Ovary (tissue), 9 donors: ENCODE results near the gene EXT2. TPM values are rescaled to one million over a fixed set of nuclear protein-coding genes. Genes with fewer than 3 reads are reported as not detected.

ENCODE experiments used
- DNase-seq, 5 donors: peaks; one replicate each; pipeline ENCODE4 v3.0.0-alpha.2; 2019 to 2020
- H3K27ac ChIP-seq, 2 donors: fragments of 200-600 bp; one replicate each; pipeline versions ENCODE4 v1.5.1 to v1.8.0; 2019 to 2022
- H3K27me3 ChIP-seq: fragments of 200-600 bp; one replicate; pipeline ENCODE4 v1.8.0; 2022
- H3K36me3 ChIP-seq: fragments of 200-600 bp; sonication (generic); one replicate; pipeline ENCODE4 v1.5.1; 2019
- H3K4me1 ChIP-seq: one replicate; pipeline ENCODE4 v1.8.1; 2013; ENCODE audit warnings: mild to moderate bottlenecking, moderate library complexity; ENCODE audit not compliant: insufficient read depth
- H3K4me3 ChIP-seq: fragments of 200-600 bp; sonication (generic); one replicate; pipeline ENCODE4 v1.5.1; 2017
- H3K9me3 ChIP-seq, 2 donors: fragments of 200-600 bp in 1 of 2; sonication (generic) in 1 of 2; one replicate each; pipeline versions ENCODE4 v1.5.1 to v1.8.1; 2013 to 2019; ENCODE audit warnings: mild to moderate bottlenecking in 1 of 2, moderate library complexity in 1 of 2
- EP300 ChIP-seq: sonication (generic); formaldehyde crosslinking; IDR thresholded peaks from one replicate; pipeline ENCODE4 v1.6.1; 2017; ENCODE audit warnings: antibody characterized with exemption
- POLR2A ChIP-seq: fragments of 450-650 bp; IDR thresholded peaks from one replicate; pipeline ENCODE4 v1.6.1; 2017; ENCODE audit warnings: antibody characterized with exemption, mild to moderate bottlenecking, moderate library complexity
- WGBS, 3 donors: extraction: QIAGEN DNeasy Blood & Tissue Kit in 1 of 3; methylation state at CpG; one replicate each; pipeline versions ENCODE4 v1.1.5 to v1.1.7; 2013 to 2017; 5-methylcytosine and 5-hydroxymethylcytosine counted together
- intact Hi-C, 4 donors: fragments of 100-400 bp; cut with DNase I; formaldehyde crosslinking; loops; one replicate each; pipeline versions ENCODE4 v1.11.0 to v1.15.1; 2022 to 2023
- polyA plus RNA-seq, 2 donors: library from polyadenylated mRNA; stranded (reverse); fragments of 200-250 nt in 1 of 2; fragments of 350-450 nt in 1 of 2; fragmentation: Illumina TruSeq in 1 of 2; extraction: RNeasy Lipid Tissue Mini Kit (QIAGEN cat#74804) in 1 of 2; gene quantifications; one replicate each; pipeline ENCODE4 v1.2.3, GENCODE V29; 2013 to 2014
- total RNA-seq, 7 donors: library from RNA; depleted of rRNA in 2 of 7; stranded (reverse); fragments of >200 nt in 2 of 7; fragmentation: NEBNext Ultra II Directional in 3 of 7; extraction: Animal tissue kit (Norgen Biotek cat#: 25700) in 3 of 7; gene quantifications; one replicate each; pipeline versions ENCODE4 v1.1.0 to v1.2.4, GENCODE V29; 2016 to 2023
- TF ChIP-seq, protein P1 (sequence below), 3 donors: fragments of 450-650 bp in 2 of 3; fragments of 200-600 bp in 1 of 3; IDR thresholded peaks; one replicate each; pipeline versions ENCODE4 v1.5.1 to v1.8.0; 2016 to 2022; ENCODE audit warnings: antibody characterized with exemption in 3 of 3, mild to moderate bottlenecking in 1 of 3
- donor health status: DM: no; HTN: no; CAD: no; lungs with moderate emphysema.
- donor health status: DM: no; HTN: no; CAD: no.
- donor health status: Bipolar disorder and iron deficiency.
- donor health status: DM: yes; HTN: yes; CAD: no.
- donor health status: DM: no; HTN: no; CAD: no.
- donor health status: DM: yes; HTN: yes; CAD: no.

Gene EXT2
- total and polyA plus RNA-seq, 9 donors, result 38.0 to 88.8 (median 47.1) TPM

DNA sequence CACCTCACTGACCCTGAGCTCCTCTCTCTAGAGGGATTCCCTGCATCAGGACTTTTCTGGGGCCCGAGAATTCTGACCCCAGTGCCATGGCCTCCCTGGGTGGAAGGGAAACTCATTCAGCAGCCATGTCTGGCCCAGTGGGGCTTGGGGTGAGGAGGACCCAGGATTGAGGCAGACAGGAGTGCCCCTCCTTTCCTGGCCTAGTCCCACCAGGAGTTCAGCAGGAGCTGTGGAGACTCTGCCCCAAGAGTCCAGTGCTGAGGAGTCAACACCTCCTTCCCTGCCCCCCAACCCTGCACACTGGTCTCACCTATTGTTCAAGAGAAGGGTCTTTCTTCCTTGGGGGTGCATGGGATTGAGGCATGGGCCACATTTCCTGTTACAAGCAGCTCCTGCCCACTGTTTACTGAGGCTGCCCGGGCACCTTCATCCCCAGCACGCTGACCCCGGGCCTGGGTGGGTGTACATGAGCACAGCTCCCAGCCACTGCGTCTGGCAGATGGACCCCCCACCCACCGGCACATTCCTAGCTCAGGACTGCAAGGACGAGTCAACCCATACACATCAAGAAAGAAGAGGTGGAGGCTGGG is 180.6 kb downstream of the EXT2 start:
- WGBS, 3 donors, result 82 to 91% (median 86%) methylated on average over 7 of the region's 7 CpGs
- H3K27me3 ChIP-seq, result no peaks in the 10 kb centered on the region
- H3K9me3 ChIP-seq, result no peaks in the 10 kb centered on the region
- H3K4me3 ChIP-seq, result no peak overlapping the region
- intact Hi-C loops, result no loop called here
- H3K27ac ChIP-seq, result no peak overlapping the region
- TF ChIP-seq POLR2A (no peak), EP300 (no peak)
- TF ChIP-seq, protein P1, sequence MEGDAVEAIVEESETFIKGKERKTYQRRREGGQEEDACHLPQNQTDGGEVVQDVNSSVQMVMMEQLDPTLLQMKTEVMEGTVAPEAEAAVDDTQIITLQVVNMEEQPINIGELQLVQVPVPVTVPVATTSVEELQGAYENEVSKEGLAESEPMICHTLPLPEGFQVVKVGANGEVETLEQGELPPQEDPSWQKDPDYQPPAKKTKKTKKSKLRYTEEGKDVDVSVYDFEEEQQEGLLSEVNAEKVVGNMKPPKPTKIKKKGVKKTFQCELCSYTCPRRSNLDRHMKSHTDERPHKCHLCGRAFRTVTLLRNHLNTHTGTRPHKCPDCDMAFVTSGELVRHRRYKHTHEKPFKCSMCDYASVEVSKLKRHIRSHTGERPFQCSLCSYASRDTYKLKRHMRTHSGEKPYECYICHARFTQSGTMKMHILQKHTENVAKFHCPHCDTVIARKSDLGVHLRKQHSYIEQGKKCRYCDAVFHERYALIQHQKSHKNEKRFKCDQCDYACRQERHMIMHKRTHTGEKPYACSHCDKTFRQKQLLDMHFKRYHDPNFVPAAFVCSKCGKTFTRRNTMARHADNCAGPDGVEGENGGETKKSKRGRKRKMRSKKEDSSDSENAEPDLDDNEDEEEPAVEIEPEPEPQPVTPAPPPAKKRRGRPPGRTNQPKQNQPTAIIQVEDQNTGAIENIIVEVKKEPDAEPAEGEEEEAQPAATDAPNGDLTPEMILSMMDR (IDR thresholded peaks at IDR 0.05), result no peak
- DNase-seq, result no peak
- no peaks in the 10 kb centered on the region for H3K36me3 ChIP-seq
- no peaks in the 10 kb centered on the region for H3K4me1 ChIP-seq

- intact Hi-C loops, result no loop called here
- H3K4me3 ChIP-seq, result no peak overlapping the region
- 85 to 87% (median 86%) methylated on average over 18 of the region's 18 CpGs for WGBS, 3 donors
- no peak overlapping the region for H3K27ac ChIP-seq
- H3K9me3 ChIP-seq, result no peaks in the 10 kb centered on the region
- TF ChIP-seq, protein P1 (IDR thresholded peaks at IDR 0.05), result no peak
- no peak for TF ChIP-seq EP300
- H3K27me3 ChIP-seq, result no peaks in the 10 kb centered on the region
- DNase-seq, result no peak
- H3K36me3 ChIP-seq, result no peaks in the 10 kb centered on the region
- no peaks in the 10 kb centered on the region for H3K4me1 ChIP-seq
Measured at GRCh38 chr11:44277196-44278090, 182.0 kb downstream of the EXT2 start.

- DNase-seq, result no peak
- no peaks in the 10 kb centered on the region for H3K4me1 ChIP-seq
- no peak overlapping the region for H3K4me3 ChIP-seq
- H3K36me3 ChIP-seq, result no peaks in the 10 kb centered on the region
- no peak overlapping the region for H3K27ac ChIP-seq
- no peaks in the 10 kb centered on the region for H3K9me3 ChIP-seq
- no peaks in the 10 kb centered on the region for H3K27me3 ChIP-seq
- intact Hi-C loops, result no loop called here
- 80 to 87% (median 87%) methylated on average over 5 to 6 of the region's 6 CpGs for WGBS, 3 donors
- TF ChIP-seq POLR2A (no peak), EP300 (no peak)
- TF ChIP-seq, protein P1 (IDR thresholded peaks at IDR 0.05), result no peak
Measured at GRCh38 chr11:44279483-44279882, 184.0 kb downstream of the EXT2 start.

- no peak for DNase-seq
- intact Hi-C loops, result loop anchor here in 1 of 4 donors (10.0 kb wide), 1 partner anchor 345 kb away; no protein-coding TSS in a partner anchor
- H3K27ac ChIP-seq, result no peak overlapping the region
- 86 to 91% (median 88%) methylated on average over 7 of the region's 7 CpGs for WGBS, 3 donors
- H3K4me1 ChIP-seq, result no peaks in the 10 kb centered on the region
- H3K9me3 ChIP-seq, result no peaks in the 10 kb centered on the region
- no peak overlapping the region for H3K4me3 ChIP-seq
- TF ChIP-seq POLR2A (no peak), EP300 (no peak)
- TF ChIP-seq, protein P1 (IDR thresholded peaks at IDR 0.05), result no peak
- H3K36me3 ChIP-seq, result no peaks in the 10 kb centered on the region
- no peaks in the 10 kb centered on the region for H3K27me3 ChIP-seq
Measured at GRCh38 chr11:44280257-44280656, 184.8 kb downstream of the EXT2 start.
